Renal pelvis (tissue), 4 donors: ENCODE data around the gene AADACL3. TPM values are rescaled to one million over a fixed set of nuclear protein-coding genes. Genes with fewer than 3 reads are reported as not detected.

Experiments
- DNase-seq: peaks from one replicate; pipeline ENCODE4 v3.0.0-alpha.2; 2013
- polyA plus RNA-seq, 3 donors: library from polyadenylated mRNA; unstranded; fragments of 120-200 nt; gene quantifications; one replicate each; pipeline ENCODE4 v1.2.1, GENCODE V29; 2013; ENCODE audit not compliant: insufficient read length in 3 of 3

Gene AADACL3
- polyA plus RNA-seq, 3 donors = not detected

DNA sequence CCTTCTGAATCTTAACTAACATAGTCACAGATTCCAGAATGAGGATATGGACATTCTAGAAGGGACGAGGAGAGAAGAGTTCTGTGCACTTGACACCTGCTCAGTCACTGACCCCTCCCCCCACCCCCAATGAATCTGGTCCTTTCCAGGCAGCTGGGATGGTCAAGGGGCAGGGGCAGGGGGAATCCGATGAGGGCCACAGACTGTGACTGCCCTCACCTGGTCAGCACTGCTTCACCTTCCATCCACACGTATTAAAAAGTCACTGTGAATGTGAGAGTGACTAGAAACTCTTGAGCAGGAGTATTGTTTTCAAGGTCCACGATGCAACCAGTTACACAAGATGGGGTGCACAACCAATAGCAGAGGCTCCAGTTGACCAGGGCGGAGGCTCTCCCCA lies 48.1 kb downstream of the AADACL3 start:
- DNase-seq = no peak

- DNase-seq = no peak
These were observed 53.1 kb downstream of the AADACL3 start for GRCh38 chr1:12769031-12769430.

DNA sequence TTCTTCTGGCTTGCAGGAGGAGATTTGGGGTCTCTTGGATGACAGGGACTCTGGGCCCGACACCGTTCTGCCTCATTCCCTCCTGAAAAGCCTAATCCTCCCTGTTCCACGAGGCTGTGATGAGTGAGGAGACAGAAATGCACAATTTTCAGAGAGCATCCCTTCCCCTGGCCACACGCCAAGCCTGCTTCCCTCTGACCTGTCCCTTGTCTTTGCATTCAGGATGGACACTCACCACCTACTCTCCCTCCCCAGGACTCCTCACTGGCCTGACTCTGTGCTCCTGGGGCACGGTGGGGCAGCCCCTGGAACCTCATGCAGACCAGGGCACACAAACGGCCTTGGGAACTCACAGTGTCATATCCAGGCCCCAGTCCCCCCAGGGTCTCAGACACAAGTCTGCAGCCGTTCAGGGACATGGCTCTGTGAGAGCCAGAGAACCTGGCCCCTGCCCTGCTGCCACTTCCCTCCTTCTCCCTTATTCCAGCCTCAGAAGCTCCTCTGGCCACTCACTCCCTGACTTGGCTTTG lies 54.1 kb downstream of the AADACL3 start:
- no peak for DNase-seq

DNA sequence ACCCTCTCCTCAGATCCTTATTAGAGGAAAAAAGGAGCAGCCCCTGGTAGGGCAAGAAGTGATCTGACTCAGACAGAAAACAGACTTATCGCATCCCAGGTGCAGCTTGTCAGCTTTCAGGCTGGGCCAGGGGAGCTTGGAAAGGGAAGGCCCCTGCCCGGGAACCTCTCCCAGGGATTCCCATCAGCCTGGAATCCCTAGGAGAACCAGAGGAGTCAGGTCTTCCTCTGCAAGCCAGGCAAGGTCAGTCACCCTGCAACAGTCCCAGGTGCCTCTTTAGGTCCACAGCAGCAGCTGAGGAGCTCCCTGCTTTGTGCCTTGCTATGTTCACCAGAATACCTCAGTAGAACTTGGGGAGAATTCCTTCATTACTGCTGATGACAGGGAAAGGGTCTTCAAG lies 54.7 kb downstream of the AADACL3 start:
- no peak for DNase-seq

- DNase-seq = no peak
These were observed 55.3 kb downstream of the AADACL3 start for GRCh38 chr1:12771186-12771585.

DNA sequence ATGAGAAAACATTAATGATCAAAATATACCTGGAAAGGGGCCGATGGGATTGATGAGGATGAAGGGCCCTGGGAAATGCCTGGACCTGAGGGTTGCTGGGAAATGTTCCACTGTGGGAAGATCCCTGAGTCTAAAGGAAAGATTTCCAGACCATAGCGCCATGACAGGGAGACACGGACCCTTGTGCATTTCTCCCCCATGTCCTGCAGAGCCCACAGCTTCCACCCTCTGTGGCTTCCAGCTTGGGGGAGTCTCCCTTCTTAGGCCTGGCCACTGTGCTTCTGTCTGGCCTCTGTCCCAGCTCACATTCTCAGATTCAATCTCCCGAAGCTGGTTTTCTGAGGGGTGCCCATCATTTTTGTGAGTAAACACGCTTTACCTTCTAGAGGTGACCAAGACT lies 56.6 kb downstream of the AADACL3 start:
- no peak for DNase-seq

- DNase-seq = no peak
These were observed 57.5 kb downstream of the AADACL3 start, which contains the start of gene PRAMEF12 for GRCh38 chr1:12773438-12773837. Gene PRAMEF12, plus strand, starts transcription at chr1:12773738. Its CDS starts 1,130 bp downstream, at chr1:12774868.

DNA sequence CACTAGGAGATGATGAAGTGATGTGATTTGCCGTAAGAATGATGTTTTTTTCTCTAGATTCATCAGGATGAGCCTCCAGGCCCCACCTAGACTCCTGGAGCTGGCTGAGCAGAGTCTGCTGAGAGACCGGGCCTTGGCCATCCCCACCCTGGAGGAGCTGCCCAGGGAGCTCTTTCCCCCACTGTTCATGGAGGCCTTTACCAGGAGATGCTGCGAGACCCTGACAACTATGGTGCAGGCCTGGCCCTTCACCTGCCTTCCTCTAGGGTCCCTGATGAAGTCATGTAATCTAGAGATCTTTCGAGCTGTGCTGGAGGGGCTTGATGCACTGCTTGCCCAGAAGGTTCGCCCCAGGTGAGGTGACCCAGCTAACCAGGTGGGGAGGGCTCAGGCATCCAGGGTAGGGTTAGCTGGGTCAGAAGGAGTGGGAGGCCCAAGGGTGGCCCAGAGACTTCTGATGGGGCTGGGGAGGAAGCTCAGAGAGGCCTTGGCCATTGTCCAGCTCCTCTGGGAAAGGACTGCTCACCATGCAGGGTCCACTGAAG lies 59.0 kb downstream of the AADACL3 start:
- DNase-seq = no peak

DNA sequence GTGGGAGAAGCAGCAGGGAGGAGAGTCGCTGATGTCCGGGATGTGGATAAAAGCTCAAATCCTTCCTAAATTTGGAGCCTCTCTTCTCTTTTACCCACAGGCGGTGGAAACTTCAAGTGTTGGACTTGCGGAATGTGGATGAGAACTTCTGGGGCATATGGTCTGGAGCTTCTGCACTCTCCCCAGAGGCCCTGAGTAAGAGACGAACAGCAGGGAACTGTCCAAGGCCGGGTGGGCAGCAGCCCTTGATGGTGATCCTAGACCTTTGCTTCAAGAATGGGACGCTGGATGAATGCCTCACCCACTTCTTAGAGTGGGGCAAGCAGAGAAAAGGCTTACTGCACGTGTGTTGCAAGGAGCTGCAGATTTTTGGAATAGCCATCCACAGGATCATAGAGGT lies 59.5 kb downstream of the AADACL3 start:
- DNase-seq = no peak

DNA sequence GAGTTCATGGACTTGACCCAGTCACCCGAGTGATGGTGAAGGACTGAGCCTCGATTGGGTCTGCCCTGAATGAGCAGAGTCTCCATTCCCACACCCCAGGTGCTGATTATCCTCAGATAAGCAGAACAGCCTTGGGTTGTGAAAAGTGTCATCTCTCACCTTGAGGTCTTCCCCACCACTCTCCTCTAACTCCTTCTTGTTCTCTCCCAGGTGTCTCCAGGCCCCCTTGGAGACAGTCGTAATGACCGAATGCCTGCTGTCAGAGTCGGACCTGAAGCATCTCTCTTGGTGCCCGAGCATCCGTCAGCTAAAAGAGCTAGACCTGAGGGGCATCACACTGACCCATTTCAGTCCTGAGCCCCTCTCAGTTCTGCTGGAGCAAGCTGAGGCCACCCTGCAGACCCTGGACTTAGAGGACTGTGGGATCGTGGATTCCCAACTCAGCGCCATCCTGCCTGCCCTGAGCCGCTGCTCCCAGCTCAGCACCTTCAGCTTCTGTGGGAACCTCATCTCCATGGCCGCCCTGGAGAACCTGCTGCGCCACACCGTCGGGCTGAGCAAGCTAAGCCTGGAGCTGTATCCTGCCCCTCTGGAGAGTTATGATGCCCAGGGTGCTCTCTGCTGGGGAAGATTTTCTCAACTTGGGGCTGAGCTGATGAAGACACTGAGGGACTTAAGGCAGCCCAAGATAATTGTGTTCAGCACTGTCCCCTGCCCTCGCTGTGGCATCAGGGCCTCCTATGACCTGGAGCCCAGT lies 61.1 kb downstream of the AADACL3 start:
- no peak for DNase-seq

Other genes with a start within 250 kb of the AADACL3 start
- 10 to 100 TPM; 76.4 to 86.9 (median 82.7) TPM for gene DHRS3, start 97.9 kb upstream of the AADACL3 start, polyA plus RNA-seq
- gene AADACL4, start 72.0 kb upstream of the AADACL3 start, polyA plus RNA-seq = 1 to 10 TPM; 1.2 to 2.7 (median 2.5) TPM
- 1 to 10 TPM in 2 of 3 donors, under 1 TPM in 1; 1.00 to 1.3 (median 1.2) TPM for gene CFAP107, start 30.1 kb downstream of the AADACL3 start, polyA plus RNA-seq
- gene PRAMEF12, start 57.6 kb downstream of the AADACL3 start, polyA plus RNA-seq = not detected
- not detected for gene PRAMEF1, start 75.3 kb downstream of the AADACL3 start, polyA plus RNA-seq
- not detected for gene PRAMEF11, start 115.3 kb downstream of the AADACL3 start, polyA plus RNA-seq
- gene HNRNPCL1, start 132.6 kb downstream of the AADACL3 start, polyA plus RNA-seq = under 1 TPM in 2 of 3 donors, not detected in 1; 0.17 to 0.38 TPM
- not detected for gene PRAMEF2, start 141.0 kb downstream of the AADACL3 start, polyA plus RNA-seq
- not detected for gene PRAMEF4, start 170.1 kb downstream of the AADACL3 start, polyA plus RNA-seq
- not detected for gene PRAMEF10, start 182.2 kb downstream of the AADACL3 start, polyA plus RNA-seq
- gene PRAMEF7, start 200.5 kb downstream of the AADACL3 start, polyA plus RNA-seq = not detected
- not detected for gene PRAMEF6, start 231.5 kb downstream of the AADACL3 start, polyA plus RNA-seq